A172 (cell line): ENCODE measurements around the gene ATF5. TPM values are rescaled to one million over a fixed set of nuclear protein-coding genes. Genes with fewer than 3 reads are reported as not detected.

Experiments used
- DNase-seq: peaks from one replicate; pipeline ENCODE4 v3.0.0-alpha.2; 2015; ENCODE audit warnings: low spot score
- total RNA-seq: library from RNA; depleted of rRNA; stranded (reverse); fragments of >200 nt; shearing (Covaris generic); gene quantifications from 2 replicates; pipeline ENCODE4 v1.2.3, GENCODE V29; 2014; rRNA removed

Gene ATF5, protein sequence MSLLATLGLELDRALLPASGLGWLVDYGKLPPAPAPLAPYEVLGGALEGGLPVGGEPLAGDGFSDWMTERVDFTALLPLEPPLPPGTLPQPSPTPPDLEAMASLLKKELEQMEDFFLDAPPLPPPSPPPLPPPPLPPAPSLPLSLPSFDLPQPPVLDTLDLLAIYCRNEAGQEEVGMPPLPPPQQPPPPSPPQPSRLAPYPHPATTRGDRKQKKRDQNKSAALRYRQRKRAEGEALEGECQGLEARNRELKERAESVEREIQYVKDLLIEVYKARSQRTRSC
- 30.3 and 35.6 TPM in 2 replicates for total RNA-seq

DNA sequence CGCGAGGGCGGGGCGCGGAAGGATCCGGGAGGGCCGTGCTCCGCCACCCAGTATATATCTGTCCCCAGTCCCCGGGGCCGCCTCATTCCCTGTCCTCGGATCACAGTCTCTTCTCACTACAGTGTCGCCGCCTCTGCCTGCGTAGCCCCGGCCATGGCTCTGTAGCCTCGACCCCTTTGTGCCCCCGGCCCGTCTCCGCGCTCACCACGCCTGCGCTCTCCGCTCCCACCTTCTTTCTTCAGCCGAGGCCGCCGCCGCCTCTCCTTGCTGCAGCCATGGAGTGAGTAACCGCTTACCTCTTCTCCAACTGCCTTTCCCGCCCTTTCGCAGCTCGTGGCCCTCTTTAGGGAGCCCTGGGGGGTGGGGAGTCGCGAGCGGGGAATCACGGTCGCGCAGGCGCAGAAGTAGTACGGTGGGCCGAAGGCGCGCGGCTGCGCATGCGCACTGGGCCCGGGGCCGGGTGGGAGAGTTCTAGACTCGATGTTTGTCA is at the start of gene ATF5, which contains the start of gene NUP62:
ATF5 (plus strand) TSS at position 85 of the 490 bp plus-strand sequence. CDS start 1,646 bp downstream, outside the sequence.
NUP62 (minus strand) TSS at position 384 of the 490 bp plus-strand sequence. CDS start 19,697 bp downstream, outside the sequence.
- DNase-seq, result peak; percentile 93

DNA sequence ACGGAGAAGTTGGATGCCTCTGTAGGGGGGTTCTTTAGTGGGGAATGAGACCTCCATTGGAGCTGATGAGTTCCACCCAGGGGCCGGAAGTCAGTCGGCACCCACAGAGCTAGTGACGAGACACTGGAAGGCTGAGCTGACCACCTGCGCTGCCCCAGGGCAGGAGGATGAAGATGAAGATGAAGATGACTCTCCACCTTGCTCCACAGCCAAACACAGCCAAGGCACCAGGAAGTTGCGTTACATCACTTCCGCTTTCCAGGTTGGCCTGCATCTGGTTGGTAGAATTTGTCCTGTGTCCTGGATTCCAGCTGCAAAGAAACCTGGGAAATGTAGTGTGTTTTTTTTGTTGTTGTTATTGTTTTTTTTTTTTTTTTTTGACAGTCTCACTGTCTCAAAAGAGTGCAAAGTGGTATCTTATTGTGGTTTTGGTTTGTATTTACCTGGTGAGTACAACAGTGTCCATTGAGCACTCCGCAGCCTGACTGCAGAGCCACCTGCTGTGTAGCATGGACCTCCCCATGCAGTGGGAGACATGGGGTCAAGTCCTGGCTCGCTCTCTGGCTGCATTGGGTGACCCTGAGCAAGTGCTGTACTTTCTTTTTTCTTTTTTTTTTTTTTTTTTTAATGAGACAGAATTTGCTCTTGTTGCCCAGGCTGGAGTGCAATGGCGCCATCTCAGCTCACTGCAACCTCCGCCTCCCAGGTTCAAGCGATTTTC is 49.6 kb upstream of the ATF5 start:
- DNase-seq, result no peak

DNA sequence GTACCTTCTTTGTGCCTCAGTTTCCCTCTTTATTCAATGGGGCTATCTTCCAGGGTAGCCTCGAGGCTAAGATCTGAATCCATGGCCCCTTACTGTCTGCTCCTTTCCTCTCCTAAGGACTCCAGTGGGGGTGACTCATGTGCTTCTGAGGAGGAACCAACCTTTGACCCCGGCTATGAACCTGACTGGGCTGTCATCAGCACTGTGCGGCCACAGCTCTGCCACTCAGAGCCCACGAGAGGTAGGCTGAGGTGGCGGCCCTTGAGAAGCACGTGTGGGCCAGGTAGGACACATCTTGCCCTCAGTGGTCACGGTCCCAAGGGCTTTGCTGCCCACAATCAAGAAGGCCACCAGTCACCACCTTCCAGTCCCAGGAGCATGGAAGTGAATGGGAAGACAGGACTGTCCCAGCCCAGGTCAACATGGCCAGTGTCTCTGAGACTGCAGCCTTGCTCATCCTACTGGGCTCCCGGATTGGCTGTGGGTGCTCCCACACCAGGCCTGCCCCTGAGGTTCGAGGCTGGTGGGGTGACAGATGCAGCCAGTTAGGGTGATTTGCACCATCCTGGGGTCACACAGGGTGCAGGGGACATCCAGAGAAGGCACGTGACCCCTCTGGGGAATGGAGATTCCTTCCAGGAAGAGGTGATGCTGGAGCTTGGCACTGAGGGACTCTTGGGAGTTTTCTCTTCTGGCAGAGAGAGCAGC is 48.7 kb upstream of the ATF5 start:
- DNase-seq, result no peak

DNA sequence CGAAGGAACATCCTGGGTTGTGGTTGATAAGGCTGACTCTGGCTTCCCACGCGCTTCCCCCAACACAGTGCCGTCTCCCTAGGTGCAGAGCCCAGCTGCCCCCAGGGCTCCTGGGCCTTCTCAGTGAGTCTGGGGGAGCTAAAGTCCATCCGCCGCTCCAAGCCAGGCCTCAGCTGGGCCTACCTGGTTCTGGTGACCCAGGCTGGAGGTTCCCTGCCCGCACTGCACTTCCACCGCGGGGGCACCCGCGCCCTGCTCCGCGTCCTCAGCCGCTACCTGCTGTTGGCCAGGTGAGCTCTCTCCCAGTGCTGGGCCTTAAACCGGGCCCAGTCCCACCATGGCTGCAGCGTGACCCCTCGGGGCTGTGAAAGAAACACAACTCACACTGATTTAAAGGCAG is 47.8 kb upstream of the ATF5 start:
- no peak for DNase-seq

DNA sequence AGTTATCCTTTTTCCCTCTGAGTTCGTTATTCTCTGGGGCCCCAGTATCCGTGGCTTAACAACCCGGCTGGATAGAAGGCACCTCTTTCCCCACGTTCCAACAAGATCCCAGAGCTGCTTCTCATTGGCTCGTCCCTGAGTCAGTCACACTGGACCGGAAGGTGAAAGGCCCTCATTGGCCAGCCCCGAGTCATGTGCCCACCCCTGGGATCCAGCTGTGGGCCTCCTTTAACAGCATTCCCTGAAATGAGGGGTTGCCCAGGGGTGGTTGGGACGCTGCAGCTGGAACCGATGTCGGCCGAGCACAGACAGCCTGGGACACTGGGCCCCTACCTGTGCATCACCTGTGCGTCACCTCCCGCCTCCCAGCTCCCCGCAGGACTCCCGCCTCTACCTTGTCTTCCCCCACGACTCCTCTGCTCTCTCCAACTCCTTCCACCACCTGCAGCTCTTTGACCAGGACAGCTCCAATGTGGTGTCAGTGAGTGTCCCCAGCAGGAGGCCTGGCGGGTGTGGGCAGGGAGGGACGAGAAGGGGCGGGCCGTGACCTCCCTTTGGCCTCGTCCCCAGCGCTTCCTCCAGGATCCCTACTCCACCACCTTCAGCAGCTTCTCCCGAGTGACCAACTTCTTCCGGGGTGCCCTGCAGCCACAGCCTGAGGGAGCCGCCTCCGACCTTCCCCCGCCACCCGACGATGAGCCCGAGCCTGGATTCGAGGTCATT is 47.2 kb upstream of the ATF5 start:
- DNase-seq, result no peak

- DNase-seq, result no peak
These were observed 46.4 kb upstream of the ATF5 start for GRCh38 chr19:49882643-49883042.

DNA sequence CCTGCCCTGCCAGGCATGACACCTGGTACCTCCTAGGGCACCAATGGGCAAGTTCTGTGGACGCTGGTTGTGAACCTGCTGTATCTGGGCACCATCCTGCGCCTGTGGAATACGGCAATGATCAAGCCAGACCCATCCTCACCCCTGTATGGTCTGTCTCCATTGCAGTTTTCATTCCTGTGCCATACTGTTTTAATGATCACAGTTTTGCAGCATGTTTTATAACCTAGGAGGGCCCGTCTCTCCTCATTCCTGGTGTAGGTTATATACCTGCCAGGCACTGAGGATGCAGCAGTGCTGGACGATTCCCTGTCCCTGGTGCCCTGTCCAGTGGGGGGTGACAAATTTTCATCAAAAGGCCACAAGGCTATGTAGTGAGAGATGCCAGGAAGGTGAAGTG is 45.9 kb upstream of the ATF5 start:
- DNase-seq, result no peak

GRCh38 chr19:49884109-49884508 is 44.9 kb upstream of the ATF5 start:
- DNase-seq, result no peak

DNA sequence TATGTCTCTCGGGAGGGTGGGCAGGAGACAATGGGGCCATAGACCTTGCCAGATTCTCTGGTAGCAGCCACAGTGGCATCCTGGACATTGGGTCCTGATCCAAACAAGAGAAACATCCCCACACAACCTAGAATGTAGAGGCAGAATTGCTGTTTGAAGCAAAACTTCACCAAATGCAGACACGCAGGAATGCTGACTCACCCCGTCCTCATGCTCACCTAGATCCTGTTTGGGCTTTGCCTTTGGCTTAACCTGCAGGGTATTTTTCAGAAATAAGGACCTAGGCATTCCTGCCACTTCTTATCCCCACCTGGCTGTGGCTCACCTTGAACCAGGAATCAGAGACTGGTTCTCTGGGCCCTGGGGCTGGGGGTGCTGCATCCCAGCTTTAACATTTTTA is 44.2 kb upstream of the ATF5 start:
- no peak for DNase-seq

DNA sequence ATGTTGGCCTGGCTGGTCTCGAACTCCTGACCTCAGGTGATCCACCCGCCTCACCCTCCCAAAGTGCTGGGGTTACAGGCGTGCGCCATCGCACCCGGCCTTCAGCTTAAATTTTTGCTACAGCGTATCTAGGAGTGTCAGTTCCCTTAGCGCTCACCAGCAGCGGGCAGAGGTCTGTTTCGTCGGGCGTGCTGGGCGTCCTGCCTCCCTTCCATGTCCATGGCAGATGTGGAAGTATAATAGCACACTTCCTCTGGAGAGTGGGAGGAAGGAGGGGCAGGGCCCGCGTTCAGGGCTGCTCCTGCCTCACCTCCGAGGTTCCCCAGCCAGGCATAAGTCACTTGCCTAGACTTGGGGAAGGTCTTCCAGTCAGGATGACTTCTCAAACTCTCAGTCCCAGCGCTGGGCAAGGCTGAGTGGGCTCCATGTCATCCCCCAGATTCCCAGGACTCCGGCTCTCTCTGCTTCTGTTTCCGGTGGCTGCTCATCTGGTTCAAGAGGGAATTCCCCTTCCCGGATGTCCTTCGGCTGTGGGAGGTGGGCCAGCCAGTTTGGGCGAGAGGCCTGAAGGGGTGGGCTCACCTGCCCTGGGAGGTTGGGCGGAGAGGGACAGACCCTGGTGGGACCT is 41.9 kb upstream of the ATF5 start:
- no peak for DNase-seq

- no peak for DNase-seq
These were observed 41.1 kb upstream of the ATF5 start for GRCh38 chr19:49887665-49888509.

- no peak for DNase-seq
These were observed 40.5 kb upstream of the ATF5 start for GRCh38 chr19:49888510-49888824.

GRCh38 chr19:49889038-49889686 is 39.8 kb upstream of the ATF5 start:
- no peak for DNase-seq

GRCh38 chr19:49889687-49890348 is 39.2 kb upstream of the ATF5 start:
- no peak for DNase-seq

GRCh38 chr19:49890349-49891311 is 38.4 kb upstream of the ATF5 start:
- DNase-seq, result no peak

- DNase-seq, result no peak
These were observed 37.6 kb upstream of the ATF5 start for GRCh38 chr19:49891393-49891792.

- DNase-seq, result no peak
These were observed 36.3 kb upstream of the ATF5 start for GRCh38 chr19:49892716-49893115.

GRCh38 chr19:49894011-49894664 is 34.9 kb upstream of the ATF5 start:
- no peak for DNase-seq
